ENCODE results near the gene SACS.

- TF ChIP-seq CTCF (IDR thresholded peaks at IDR 0.05): no peak
- no peak for TF ChIP-seq POLR2A (IDR thresholded peaks at IDR 0.05)
Measured at GRCh38 chr13:23430664-23431063, 2.8 kb downstream of the SACS start.
